D341Med (cell line): Measurements from ENCODE around the gene ZNF678.
A peak's percentile ranks its signal among the peaks of the same experiment; 100 is the strongest.

ENCODE experiments used
- DNase-seq: peaks from one replicate; pipeline ENCODE4 v3.0.0; 2012; ENCODE audit warnings: low spot score

ZNF678 gene

GRCh38 chr1:227563324-227564201 is at the start of gene ZNF678:
Gene ZNF678 (plus strand): TSS chr1:227563556. CDS start chr1:227650992, 87,436 bp downstream.
- DNase-seq: peak; percentile 99

GRCh38 chr1:227518876-227519275 is 44.5 kb upstream of the ZNF678 start:
- no peak for DNase-seq

GRCh38 chr1:227521782-227522181 is 41.6 kb upstream of the ZNF678 start:
- DNase-seq: no peak

GRCh38 chr1:227526524-227526923 is 36.8 kb upstream of the ZNF678 start:
- DNase-seq: no peak

GRCh38 chr1:227532019-227532619 is 31.2 kb upstream of the ZNF678 start:
- DNase-seq: no peak

GRCh38 chr1:227540170-227541098 is 22.9 kb upstream of the ZNF678 start:
- DNase-seq: no peak

- no peak for DNase-seq
These were observed 22.2 kb upstream of the ZNF678 start for GRCh38 chr1:227541129-227541528.

GRCh38 chr1:227541796-227542152 is 21.6 kb upstream of the ZNF678 start:
- no peak for DNase-seq

- peak; percentile 100 for DNase-seq
These were observed 20.9 kb upstream of the ZNF678 start for GRCh38 chr1:227542153-227543120.

GRCh38 chr1:227543283-227544066 is 19.9 kb upstream of the ZNF678 start:
- no peak for DNase-seq

- DNase-seq: no peak
These were observed 19.0 kb upstream of the ZNF678 start for GRCh38 chr1:227544067-227545050.

- DNase-seq: no peak
These were observed 18.0 kb upstream of the ZNF678 start for GRCh38 chr1:227545361-227545760.

- DNase-seq: no peak
These were observed 17.3 kb upstream of the ZNF678 start for GRCh38 chr1:227546059-227546458.

- peak; percentile 21 for DNase-seq
These were observed 16.6 kb upstream of the ZNF678 start for GRCh38 chr1:227546598-227547309.

- peak; percentile 20 for DNase-seq
These were observed 15.8 kb upstream of the ZNF678 start for GRCh38 chr1:227547310-227548118.

- peak; percentile 19 for DNase-seq
These were observed 15.3 kb upstream of the ZNF678 start for GRCh38 chr1:227548119-227548397.

- DNase-seq: no peak
These were observed 14.9 kb upstream of the ZNF678 start for GRCh38 chr1:227548448-227548847.

GRCh38 chr1:227549892-227550291 is 13.5 kb upstream of the ZNF678 start:
- DNase-seq: no peak
